Measurements from ENCODE around the gene SELENOT. TPM values are rescaled to one million over a fixed set of nuclear protein-coding genes. Genes with fewer than 3 reads are reported as not detected.

The SELENOT gene
- total RNA-seq, 2 donors from 2014 or later, result 70.8 to 75.9 TPM

DNA sequence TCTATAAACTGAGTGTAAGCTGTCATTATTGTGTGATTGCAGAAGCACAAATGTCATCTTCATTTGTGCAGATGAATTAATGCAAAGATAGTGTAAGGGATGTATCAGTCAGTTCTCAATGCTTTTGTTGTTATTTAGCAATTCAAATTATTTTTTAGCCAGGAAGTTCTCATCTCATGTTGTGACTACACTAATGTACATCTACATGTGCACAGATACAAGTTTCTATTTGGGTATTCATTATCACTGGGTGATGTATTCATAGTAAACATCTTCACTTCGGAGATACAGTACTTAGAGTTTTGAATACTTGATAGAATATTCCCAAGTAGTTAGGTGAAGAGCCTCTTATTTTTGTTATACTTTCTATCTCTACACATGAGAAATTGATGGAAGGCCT lies 45.4 kb upstream of the SELENOT start:
- H3K27ac Mint-ChIP-seq, result no peak overlapping the region
- H3K27ac ChIP-seq (ENCODE audit: low read depth, low read length), result no peak overlapping the region
- TF ChIP-seq, protein P1, sequence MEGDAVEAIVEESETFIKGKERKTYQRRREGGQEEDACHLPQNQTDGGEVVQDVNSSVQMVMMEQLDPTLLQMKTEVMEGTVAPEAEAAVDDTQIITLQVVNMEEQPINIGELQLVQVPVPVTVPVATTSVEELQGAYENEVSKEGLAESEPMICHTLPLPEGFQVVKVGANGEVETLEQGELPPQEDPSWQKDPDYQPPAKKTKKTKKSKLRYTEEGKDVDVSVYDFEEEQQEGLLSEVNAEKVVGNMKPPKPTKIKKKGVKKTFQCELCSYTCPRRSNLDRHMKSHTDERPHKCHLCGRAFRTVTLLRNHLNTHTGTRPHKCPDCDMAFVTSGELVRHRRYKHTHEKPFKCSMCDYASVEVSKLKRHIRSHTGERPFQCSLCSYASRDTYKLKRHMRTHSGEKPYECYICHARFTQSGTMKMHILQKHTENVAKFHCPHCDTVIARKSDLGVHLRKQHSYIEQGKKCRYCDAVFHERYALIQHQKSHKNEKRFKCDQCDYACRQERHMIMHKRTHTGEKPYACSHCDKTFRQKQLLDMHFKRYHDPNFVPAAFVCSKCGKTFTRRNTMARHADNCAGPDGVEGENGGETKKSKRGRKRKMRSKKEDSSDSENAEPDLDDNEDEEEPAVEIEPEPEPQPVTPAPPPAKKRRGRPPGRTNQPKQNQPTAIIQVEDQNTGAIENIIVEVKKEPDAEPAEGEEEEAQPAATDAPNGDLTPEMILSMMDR (conservative IDR thresholded peaks at IDR 0.05), result no peak
- no peaks in the 10 kb centered on the region for H3K9me3 ChIP-seq (ENCODE audit: control insufficient read depth, low read length)
- no peaks in the 10 kb centered on the region for H3K27me3 Mint-ChIP-seq (ENCODE audit: insufficient read depth)
- H3K4me1 ChIP-seq (ENCODE audit: control insufficient read depth, insufficient read depth, low read length), result no peaks in the 10 kb centered on the region
- H3K36me3 Mint-ChIP-seq (ENCODE audit: low read depth), result peaks cover 54% of the 10 kb centered on the region
- peaks cover 69% of the 10 kb centered on the region for H3K36me3 ChIP-seq (ENCODE audit: control insufficient read depth, insufficient read depth, low read length)
- H3K4me3 ChIP-seq (ENCODE audit: low read length), result no peak overlapping the region
- H3K27me3 ChIP-seq (ENCODE audit: control insufficient read depth, insufficient read depth, low read length, poor library complexity, severe bottlenecking), result no peaks in the 10 kb centered on the region
- H3K4me1 Mint-ChIP-seq, result no peaks in the 10 kb centered on the region
- WGBS, 2 experiments (ENCODE audit: insufficient coverage in 1 of 2, insufficient read length in 1 of 2), result 93% methylated on average over 1 of the region's 1 CpG; no CpG with 5 or more reads in 1 of the 2 experiments
- no peaks in the 10 kb centered on the region for H3K9me3 Mint-ChIP-seq
- H3K9ac ChIP-seq (ENCODE audit: extremely low read depth, low read length, poor library complexity, severe bottlenecking), result no peak overlapping the region
- no peak for DNase-seq
- no peak overlapping the region for H3K4me3 Mint-ChIP-seq

GRCh38 chr3:150564243-150564642 lies 38.9 kb upstream of the SELENOT start:
- no peak for DNase-seq
- no peak overlapping the region for H3K4me3 ChIP-seq (ENCODE audit: low read length)
- Mint-ChIP-seq H3K4me3 (no peak overlapping the region), H3K36me3 (ENCODE audit: low read depth) (peaks cover 42% of the 10 kb centered on the region), H3K27me3 (ENCODE audit: insufficient read depth) (no peaks in the 10 kb centered on the region), H3K9me3 (no peaks in the 10 kb centered on the region), H3K4me1 (no peaks in the 10 kb centered on the region), H3K27ac (no peak overlapping the region)
- peaks cover 80% of the 10 kb centered on the region for H3K36me3 ChIP-seq (ENCODE audit: control insufficient read depth, insufficient read depth, low read length)
- no peaks in the 10 kb centered on the region for H3K4me1 ChIP-seq (ENCODE audit: control insufficient read depth, insufficient read depth, low read length)
- TF ChIP-seq, protein P1 (conservative IDR thresholded peaks at IDR 0.05), result no peak
- WGBS, 2 experiments (ENCODE audit: insufficient coverage in 1 of 2, insufficient read length in 1 of 2), result 100% methylated on average over 1 of the region's 2 CpGs; no CpG with 5 or more reads in 1 of the 2 experiments
- no peaks in the 10 kb centered on the region for H3K9me3 ChIP-seq (ENCODE audit: control insufficient read depth, low read length)
- no peaks in the 10 kb centered on the region for H3K27me3 ChIP-seq (ENCODE audit: control insufficient read depth, insufficient read depth, low read length, poor library complexity, severe bottlenecking)
- H3K27ac ChIP-seq (ENCODE audit: low read depth, low read length), result no peak overlapping the region
- no peak overlapping the region for H3K9ac ChIP-seq (ENCODE audit: extremely low read depth, low read length, poor library complexity, severe bottlenecking)

GRCh38 chr3:150567328-150567727 lies 35.8 kb upstream of the SELENOT start:
- Mint-ChIP-seq H3K36me3 (ENCODE audit: low read depth) (peaks cover 51% of the 10 kb centered on the region), H3K9me3 (no peaks in the 10 kb centered on the region), H3K27me3 (ENCODE audit: insufficient read depth) (no peaks in the 10 kb centered on the region), H3K4me3 (no peak overlapping the region), H3K4me1 (no peaks in the 10 kb centered on the region), H3K27ac (no peak overlapping the region)
- H3K36me3 ChIP-seq (ENCODE audit: control insufficient read depth, insufficient read depth, low read length), result peaks cover 82% of the 10 kb centered on the region
- no peak for DNase-seq
- H3K9me3 ChIP-seq (ENCODE audit: control insufficient read depth, low read length), result no peaks in the 10 kb centered on the region
- WGBS, 2 experiments (ENCODE audit: insufficient coverage in 1 of 2, insufficient read length in 1 of 2), result 97% methylated on average over 1 of the region's 1 CpG; no CpG with 5 or more reads in 1 of the 2 experiments
- H3K9ac ChIP-seq (ENCODE audit: extremely low read depth, low read length, poor library complexity, severe bottlenecking), result no peak overlapping the region
- TF ChIP-seq, protein P1 (conservative IDR thresholded peaks at IDR 0.05), result peak; percentile 35
- H3K4me3 ChIP-seq (ENCODE audit: low read length), result no peak overlapping the region
- no peaks in the 10 kb centered on the region for H3K4me1 ChIP-seq (ENCODE audit: control insufficient read depth, insufficient read depth, low read length)
- H3K27ac ChIP-seq (ENCODE audit: low read depth, low read length), result no peak overlapping the region
- H3K27me3 ChIP-seq (ENCODE audit: control insufficient read depth, insufficient read depth, low read length, poor library complexity, severe bottlenecking), result no peaks in the 10 kb centered on the region

Data from endodermal cell (in vitro differentiated cells).